T-cell (primary cell): Measurements from ENCODE around the gene RETN. TPM values are rescaled to one million over a fixed set of nuclear protein-coding genes. Genes with fewer than 3 reads are reported as not detected.

Experiments
- ATAC-seq, 4 experiments: fragments of 200-7000 bp in 3 of 4; fragments of 150-1000 bp in 1 of 4; cut with Tn5 transposase; replicated peaks in 1 of 4; 1 replicate in 3 of 4; 2 replicates in 1 of 4; pipeline ENCODE4 v1.10.0; 2021; ENCODE audit warnings: moderate library complexity in 3 of 4, mild to moderate bottlenecking in 2 of 4, moderate number of reproducible peaks in 1 of 4
- CTCF ChIA-PET, 2 donors: fragments of 300-600 bp; sonication (Branson Sonifier 250); formaldehyde crosslinking; loops; one replicate each; lab custom pipeline; 2022; ENCODE audit warnings: antibody characterized with exemption in 2 of 2; lab: Charles Lee
- POLR2A ChIA-PET, 2 donors: fragments of 300-600 bp; sonication (Branson Sonifier 250); formaldehyde crosslinking; loops; one replicate each; lab custom pipeline; 2022; ENCODE audit warnings: antibody characterized with exemption in 2 of 2; lab: Charles Lee
- DNase-seq, 35 experiments: peaks; one replicate each; pipeline versions ENCODE4 v3.0.0 to v3.0.0-alpha.2; 2013 to 2023
- H3K27ac ChIP-seq: one replicate; pipeline ENCODE4 v1.5.1; 2013; ENCODE audit warnings: low read length
- H3K27me3 ChIP-seq, 2 experiments: replicated peaks in 1 of 2; 1 replicate in 1 of 2; 2 replicates in 1 of 2; pipeline versions ENCODE4 v1.6.1 to v1.7.0; 2013; ENCODE audit warnings: low read length in 1 of 2, mixed read lengths in 1 of 2; ENCODE audit not compliant: control insufficient read depth in 2 of 2, insufficient read depth in 2 of 2; ENCODE audit errors: extremely low read depth in 1 of 2
- H3K36me3 ChIP-seq, 2 donors: 1 replicate in 1 of 2; 2 replicates in 1 of 2; pipeline versions ENCODE4 v1.6.1 to v1.7.0; 2013; ENCODE audit warnings: low read length in 1 of 2; ENCODE audit not compliant: control insufficient read depth in 2 of 2, insufficient read depth in 1 of 2; ENCODE audit errors: extremely low read depth in 1 of 2
- H3K4me1 ChIP-seq, 2 experiments: 1 replicate in 1 of 2; 2 replicates in 1 of 2; pipeline versions ENCODE4 v1.6.1 to v1.7.0; 2013; ENCODE audit warnings: low read length in 2 of 2, mixed read lengths in 1 of 2; ENCODE audit not compliant: insufficient read depth in 2 of 2, control insufficient read depth in 1 of 2; ENCODE audit errors: extremely low read depth in 1 of 2
- H3K4me3 ChIP-seq, 2 donors: 1 replicate in 1 of 2; 2 replicates in 1 of 2; pipeline versions ENCODE4 v1.5.1 to v1.7.0; 2013; ENCODE audit warnings: mild to moderate bottlenecking in 2 of 2, low read length in 1 of 2, moderate library complexity in 1 of 2; ENCODE audit not compliant: control insufficient read depth in 1 of 2; ENCODE audit errors: extremely low read depth in 1 of 2
- H3K9me3 ChIP-seq: 2 replicates; pipeline ENCODE4 v1.7.0; 2013
- H3K27ac Mint-ChIP-seq, 2 donors: one replicate each; pipeline ENCODE4 v1.8.0; 2020 to 2021; ENCODE audit warnings: mild to moderate bottlenecking in 2 of 2, mixed read lengths in 2 of 2
- H3K27me3 Mint-ChIP-seq, 2 donors: one replicate each; pipeline ENCODE4 v1.8.0; 2021 to 2022; ENCODE audit warnings: mixed read lengths in 2 of 2
- H3K36me3 Mint-ChIP-seq: one replicate; pipeline ENCODE4 v1.8.0; 2021; ENCODE audit warnings: mixed read lengths
- H3K4me1 Mint-ChIP-seq, 3 donors: one replicate each; pipeline ENCODE4 v1.8.0; 2020 to 2022; ENCODE audit warnings: mixed read lengths in 3 of 3, mild to moderate bottlenecking in 1 of 3
- H3K4me3 Mint-ChIP-seq, 3 donors: one replicate each; pipeline ENCODE4 v1.8.0; 2020 to 2022; ENCODE audit warnings: mild to moderate bottlenecking in 3 of 3, mixed read lengths in 3 of 3, moderate library complexity in 3 of 3
- H3K9me3 Mint-ChIP-seq, 3 donors: one replicate each; pipeline ENCODE4 v1.8.0; 2020 to 2022; ENCODE audit warnings: mixed read lengths in 3 of 3
- WGBS: methylation state at CpG from one replicate; pipeline ENCODE4 v1.1.5; 2013; ENCODE audit warnings: missing lambda C conversion rate; ENCODE audit not compliant: insufficient coverage; 5-methylcytosine and 5-hydroxymethylcytosine counted together
- total RNA-seq, 35 experiments: library from RNA in 6 of 35; stranded (reverse) in 6 of 35; fragments of 120-200 nt in 1 of 35; gene quantifications; one replicate each; pipeline versions ENCODE4 v1.2.1 to v1.2.4 and lab custom pipeline; 2013 to 2026

Gene RETN
- total RNA-seq, 5 donors from 2014 or later (not counting 1 experiment from before 2014, with no cell fraction given) = 1.6 TPM; not detected in 4

DNA sequence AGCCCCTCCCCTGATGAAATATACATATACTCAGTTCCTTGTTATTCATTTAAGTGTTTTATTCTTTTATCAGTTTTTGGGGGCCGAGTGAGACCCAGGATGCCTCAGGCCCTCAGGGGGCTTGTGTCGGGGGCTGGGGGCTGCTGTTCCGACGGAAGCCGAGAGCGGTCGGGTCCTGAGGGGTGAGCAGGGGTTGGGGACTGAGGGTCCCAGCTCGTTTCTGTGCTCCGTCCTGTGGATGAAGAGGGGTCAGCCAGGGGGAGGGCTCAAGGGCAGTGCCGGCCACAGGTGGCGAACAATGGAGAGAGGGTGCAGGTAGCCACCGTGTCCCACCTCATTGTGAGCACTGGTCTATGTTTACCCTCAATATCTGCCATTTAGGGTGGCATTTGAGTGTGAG, 37.3 kb upstream of the RETN start:
- peaks cover 58 to 61% (median 58%) of the 10 kb centered on the region in 3 donors for H3K4me1 Mint-ChIP-seq
- DNase-seq = no peak
- no peaks in the 10 kb centered on the region for H3K9me3 Mint-ChIP-seq
- no peak for ATAC-seq
- H3K27ac ChIP-seq = no peak overlapping the region
- H3K4me3 ChIP-seq = no peak overlapping the region
- ChIA-PET CTCF (no interaction called here), POLR2A (interaction anchor here in 1 of 2 donors (0.6 kb wide), 1 partner anchor 36 kb away, joined by 8 read pairs; the partner anchor contains the start of gene CAMSAP3)
- peaks cover 13 to 55% of the 10 kb centered on the region in 2 experiments for H3K4me1 ChIP-seq
- peak overlapping the region in 2 of 3 donors; percentile 17 to 28 for H3K4me3 Mint-ChIP-seq
- no peaks in the 10 kb centered on the region for H3K27me3 Mint-ChIP-seq
- peaks cover 0 to 24% of the 10 kb centered on the region in 2 donors for H3K36me3 ChIP-seq
- no peaks in the 10 kb centered on the region for H3K9me3 ChIP-seq
- peaks cover 4% of the 10 kb centered on the region for H3K36me3 Mint-ChIP-seq
- H3K27me3 ChIP-seq = no peaks in the 10 kb centered on the region
- H3K27ac Mint-ChIP-seq = no peak overlapping the region
- 97% methylated on average over 12 of the region's 12 CpGs for WGBS

GRCh38 chr19:7632340-7633203, 36.3 kb upstream of the RETN start:
- Histone ChIP-seq H3K27ac (no peak overlapping the region), H3K36me3 (peaks cover 0 to 17% of the 10 kb centered on the region in 2 donors), H3K27me3 (no peaks in the 10 kb centered on the region), H3K9me3 (no peaks in the 10 kb centered on the region), H3K4me3 (no peak overlapping the region), H3K4me1 (peaks cover 13 to 55% of the 10 kb centered on the region in 2 experiments)
- Mint-ChIP-seq H3K27ac (no peak overlapping the region), H3K9me3 (no peaks in the 10 kb centered on the region), H3K27me3 (no peaks in the 10 kb centered on the region), H3K4me1 (peaks cover 55 to 62% (median 57%) of the 10 kb centered on the region in 3 donors), H3K36me3 (no peaks in the 10 kb centered on the region), H3K4me3 (peak overlapping the region in 1 of 3 donors; percentile 8)
- ChIA-PET POLR2A (no interaction called here), CTCF (interaction anchor here in 1 of 2 donors (0.6 kb wide), 2 partner anchors 197 to 532 kb away, joined by 3 to 4 read pairs; no protein-coding TSS in a partner anchor)
- no peak for DNase-seq
- no peak for ATAC-seq
- 95% methylated on average over 40 of the region's 40 CpGs for WGBS

DNA sequence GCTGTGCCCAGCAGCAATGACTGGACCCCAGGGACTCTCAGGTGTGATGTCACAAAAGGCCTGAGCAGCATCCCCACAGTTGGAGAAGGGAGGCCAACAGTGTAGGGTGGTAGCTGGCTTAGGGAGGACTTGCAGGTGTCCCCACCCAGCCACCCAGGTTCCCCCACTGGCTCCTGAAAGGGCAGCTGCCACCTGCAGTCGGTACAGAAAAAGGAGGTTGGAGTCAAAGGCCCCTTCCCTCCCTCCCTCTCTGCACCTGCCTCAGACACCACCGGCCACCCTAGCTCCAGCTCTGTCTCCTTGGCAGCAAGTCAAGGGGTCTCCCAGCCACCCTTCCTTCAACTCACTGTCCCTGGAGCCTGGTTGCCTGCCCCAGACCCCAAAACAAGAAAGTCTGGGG, 35.2 kb upstream of the RETN start, which contains the start of gene PCP2:
PCP2 (minus strand) TSS at position 22 of the 400 bp plus-strand sequence. CDS start 262 bp downstream, outside the sequence.
- ChIA-PET POLR2A (interaction anchor here in 1 of 2 donors (0.6 kb wide), 1 partner anchor 891 kb away, joined by 3 read pairs; no protein-coding TSS in a partner anchor), CTCF (no interaction called here)
- Histone ChIP-seq H3K9me3 (no peaks in the 10 kb centered on the region), H3K4me1 (peaks cover 9 to 54% of the 10 kb centered on the region in 2 experiments), H3K27me3 (no peaks in the 10 kb centered on the region), H3K4me3 (no peak within 1 kb of the TSS), H3K27ac (no peak within 1 kb of the TSS), H3K36me3 (peaks cover 0 to 13% of the 10 kb centered on the region in 2 donors)
- DNase-seq = no peak
- Mint-ChIP-seq H3K36me3 (no peaks in the 10 kb centered on the region), H3K27me3 (no peaks in the 10 kb centered on the region), H3K9me3 (no peaks in the 10 kb centered on the region), H3K27ac (peak within 1 kb of the TSS in 1 of 2 donors; percentile 23), H3K4me3 (peak within 1 kb of the TSS in 1 of 3 donors; percentile 8), H3K4me1 (peaks cover 53 to 57% (median 54%) of the 10 kb centered on the region in 3 donors)
- WGBS = 29% methylated on average over 2 of the region's 2 CpGs
- ATAC-seq = no peak

DNA sequence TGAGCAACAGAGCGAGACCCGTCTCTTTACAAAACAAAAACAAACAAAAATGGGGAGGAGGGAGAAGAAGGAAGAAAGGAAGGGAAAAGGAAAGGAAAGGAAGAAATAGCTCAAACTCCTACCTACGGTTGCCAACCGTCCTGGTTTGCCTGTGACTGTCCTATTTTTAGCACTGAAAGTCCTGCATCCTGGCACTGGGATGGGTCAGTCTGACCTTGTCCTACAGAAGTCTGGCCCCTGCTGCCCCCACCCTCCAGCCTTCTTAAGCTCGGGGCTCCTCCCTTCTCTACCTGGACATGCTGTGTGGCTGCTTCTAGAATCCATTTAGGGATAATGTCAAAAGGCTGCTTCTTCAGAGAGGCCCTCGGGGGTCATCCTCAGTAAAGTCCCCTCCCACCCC, 33.2 kb upstream of the RETN start:
- Mint-ChIP-seq H3K27me3 (no peaks in the 10 kb centered on the region), H3K9me3 (no peaks in the 10 kb centered on the region), H3K27ac (peak overlapping the region in 1 of 2 donors; percentile 71), H3K36me3 (peaks cover 12% of the 10 kb centered on the region), H3K4me1 (peaks cover 49 to 54% (median 52%) of the 10 kb centered on the region in 3 donors), H3K4me3 (peak overlapping the region; percentile 77 to 82 (median 80))
- ChIA-PET CTCF (interaction anchor here in 1 of 2 donors (0.6 kb wide), 2 partner anchors 13 to 17 kb away, joined by 3 read pairs; no protein-coding TSS in a partner anchor), POLR2A (interaction anchor here in 1 of 2 donors (0.5 kb wide), 1 partner anchor 8 kb away, joined by 4 read pairs; no protein-coding TSS in a partner anchor)
- 69% methylated on average over 2 of the region's 6 CpGs for WGBS
- H3K36me3 ChIP-seq = peaks cover 0 to 20% of the 10 kb centered on the region in 2 donors
- ATAC-seq (no peak), DNase-seq (no peak)
- no peak overlapping the region for H3K27ac ChIP-seq
- H3K4me1 ChIP-seq = peaks cover 0 to 52% of the 10 kb centered on the region in 2 experiments
- H3K9me3 ChIP-seq = no peaks in the 10 kb centered on the region
- no peak overlapping the region for H3K4me3 ChIP-seq
- no peaks in the 10 kb centered on the region for H3K27me3 ChIP-seq

DNA sequence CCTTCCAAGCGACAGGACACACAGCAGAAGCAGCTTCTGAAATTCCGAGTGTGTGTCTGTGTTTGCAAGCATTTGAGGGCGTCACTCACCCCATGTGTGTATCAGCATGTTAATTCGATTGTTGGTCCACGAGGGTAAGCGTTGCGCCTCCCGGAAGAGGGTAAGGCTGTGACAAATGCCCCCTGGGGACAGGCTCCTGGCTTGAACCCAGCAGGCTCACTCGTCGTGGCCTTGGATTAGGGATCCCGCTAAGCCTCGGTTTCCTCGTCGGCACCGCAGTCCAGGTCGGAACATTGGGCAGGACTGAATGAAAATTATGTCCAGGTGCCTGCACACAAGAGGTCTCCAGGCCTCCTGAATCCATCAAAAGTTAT, 32.5 kb upstream of the RETN start:
- no peaks in the 10 kb centered on the region for H3K27me3 Mint-ChIP-seq
- peaks cover 44 to 50% (median 48%) of the 10 kb centered on the region in 3 donors for H3K4me1 Mint-ChIP-seq
- peak overlapping the region; percentile 68 for H3K27ac ChIP-seq
- peak overlapping the region in 1 of 2 donors; percentile 85 for H3K4me3 ChIP-seq
- ATAC-seq = no peak
- H3K9me3 Mint-ChIP-seq = no peaks in the 10 kb centered on the region
- peak overlapping the region; percentile 77 to 82 (median 80) for H3K4me3 Mint-ChIP-seq
- 77% methylated on average over 16 of the region's 16 CpGs for WGBS
- H3K9me3 ChIP-seq = no peaks in the 10 kb centered on the region
- H3K27ac Mint-ChIP-seq = peak overlapping the region; percentile 84 to 85
- H3K4me1 ChIP-seq = peaks cover 0 to 46% of the 10 kb centered on the region in 2 experiments
- H3K36me3 Mint-ChIP-seq = peaks cover 12% of the 10 kb centered on the region
- POLR2A ChIA-PET = no interaction called here
- CTCF ChIA-PET = interaction anchor here in 1 of 2 donors (0.6 kb wide), 1 partner anchor 13 kb away, joined by 3 read pairs; no protein-coding TSS in a partner anchor
- no peaks in the 10 kb centered on the region for H3K27me3 ChIP-seq
- H3K36me3 ChIP-seq = peaks cover 3 to 21% of the 10 kb centered on the region in 2 donors
- DNase-seq = no peak
